ENCODE data around the gene HHIP.

HHIP gene

GRCh38 chr4:144658015-144658567, 12.1 kb downstream of the HHIP start:
- Histone ChIP-seq H3K27ac (ENCODE audit: low read length) (no peak overlapping the region), H3K4me3 (ENCODE audit: low read length) (no peak overlapping the region), H3K27me3 (ENCODE audit: control insufficient read depth, insufficient read depth, low read length) (no peaks in the 10 kb centered on the region), H3K4me1 (ENCODE audit: control insufficient read depth, insufficient read depth, low read length) (no peaks in the 10 kb centered on the region), H3K9me3 (ENCODE audit: control insufficient read depth, insufficient read depth, low read length) (no peaks in the 10 kb centered on the region), H3K36me3 (ENCODE audit: control insufficient read depth, insufficient read depth, low read length) (no peaks in the 10 kb centered on the region)
- WGBS (ENCODE audit: insufficient coverage, insufficient read length): 100% methylated on average over 1 of the region's 8 CpGs
- DNase-seq (ENCODE audit: low read depth, low spot score): no peak

GRCh38 chr4:144658903-144659302, 12.9 kb downstream of the HHIP start:
- Histone ChIP-seq H3K4me1 (ENCODE audit: control insufficient read depth, insufficient read depth, low read length) (no peaks in the 10 kb centered on the region), H3K27me3 (ENCODE audit: control insufficient read depth, insufficient read depth, low read length) (no peaks in the 10 kb centered on the region), H3K9me3 (ENCODE audit: control insufficient read depth, insufficient read depth, low read length) (no peaks in the 10 kb centered on the region), H3K4me3 (ENCODE audit: low read length) (no peak overlapping the region), H3K36me3 (ENCODE audit: control insufficient read depth, insufficient read depth, low read length) (no peaks in the 10 kb centered on the region), H3K27ac (ENCODE audit: low read length) (no peak overlapping the region)
- DNase-seq (ENCODE audit: low read depth, low spot score): no peak
- WGBS (ENCODE audit: insufficient coverage, insufficient read length): no CpG with 5 or more reads among the region's 1 CpG

- no peaks in the 10 kb centered on the region for H3K27me3 ChIP-seq (ENCODE audit: control insufficient read depth, insufficient read depth, low read length)
- no CpG with 5 or more reads among the region's 5 CpGs for WGBS (ENCODE audit: insufficient coverage, insufficient read length)
- no peaks in the 10 kb centered on the region for H3K4me1 ChIP-seq (ENCODE audit: control insufficient read depth, insufficient read depth, low read length)
- no peak overlapping the region for H3K27ac ChIP-seq (ENCODE audit: low read length)
- no peak for DNase-seq (ENCODE audit: low read depth, low spot score)
- H3K4me3 ChIP-seq (ENCODE audit: low read length): no peak overlapping the region
- H3K36me3 ChIP-seq (ENCODE audit: control insufficient read depth, insufficient read depth, low read length): no peaks in the 10 kb centered on the region
- no peaks in the 10 kb centered on the region for H3K9me3 ChIP-seq (ENCODE audit: control insufficient read depth, insufficient read depth, low read length)
These were observed 13.5 kb downstream of the HHIP start for GRCh38 chr4:144659447-144659846.

GRCh38 chr4:144663834-144664475, 18.0 kb downstream of the HHIP start:
- no CpG with 5 or more reads among the region's 7 CpGs for WGBS (ENCODE audit: insufficient coverage, insufficient read length)
- Histone ChIP-seq H3K36me3 (ENCODE audit: control insufficient read depth, insufficient read depth, low read length) (no peaks in the 10 kb centered on the region), H3K4me1 (ENCODE audit: control insufficient read depth, insufficient read depth, low read length) (no peaks in the 10 kb centered on the region), H3K27ac (ENCODE audit: low read length) (no peak overlapping the region), H3K4me3 (ENCODE audit: low read length) (no peak overlapping the region), H3K9me3 (ENCODE audit: control insufficient read depth, insufficient read depth, low read length) (no peaks in the 10 kb centered on the region), H3K27me3 (ENCODE audit: control insufficient read depth, insufficient read depth, low read length) (no peaks in the 10 kb centered on the region)
- DNase-seq (ENCODE audit: low read depth, low spot score): no peak

GRCh38 chr4:144666539-144667175, 20.7 kb downstream of the HHIP start:
- DNase-seq (ENCODE audit: low read depth, low spot score): no peak
- H3K36me3 ChIP-seq (ENCODE audit: control insufficient read depth, insufficient read depth, low read length): no peaks in the 10 kb centered on the region
- H3K4me1 ChIP-seq (ENCODE audit: control insufficient read depth, insufficient read depth, low read length): no peaks in the 10 kb centered on the region
- no peak overlapping the region for H3K27ac ChIP-seq (ENCODE audit: low read length)
- H3K27me3 ChIP-seq (ENCODE audit: control insufficient read depth, insufficient read depth, low read length): no peaks in the 10 kb centered on the region
- H3K9me3 ChIP-seq (ENCODE audit: control insufficient read depth, insufficient read depth, low read length): no peaks in the 10 kb centered on the region
- no CpG with 5 or more reads among the region's 2 CpGs for WGBS (ENCODE audit: insufficient coverage, insufficient read length)
- no peak overlapping the region for H3K4me3 ChIP-seq (ENCODE audit: low read length)

- Histone ChIP-seq H3K4me3 (ENCODE audit: low read length) (no peak overlapping the region), H3K27ac (ENCODE audit: low read length) (no peak overlapping the region), H3K27me3 (ENCODE audit: control insufficient read depth, insufficient read depth, low read length) (no peaks in the 10 kb centered on the region), H3K9me3 (ENCODE audit: control insufficient read depth, insufficient read depth, low read length) (no peaks in the 10 kb centered on the region), H3K4me1 (ENCODE audit: control insufficient read depth, insufficient read depth, low read length) (no peaks in the 10 kb centered on the region), H3K36me3 (ENCODE audit: control insufficient read depth, insufficient read depth, low read length) (no peaks in the 10 kb centered on the region)
- DNase-seq (ENCODE audit: low read depth, low spot score): no peak
- WGBS (ENCODE audit: insufficient coverage, insufficient read length): no CpG with 5 or more reads among the region's 2 CpGs
These were observed 21.5 kb downstream of the HHIP start for GRCh38 chr4:144667500-144667899.

GRCh38 chr4:144670776-144671175, 24.8 kb downstream of the HHIP start:
- Histone ChIP-seq H3K36me3 (ENCODE audit: control insufficient read depth, insufficient read depth, low read length) (no peaks in the 10 kb centered on the region), H3K4me1 (ENCODE audit: control insufficient read depth, insufficient read depth, low read length) (no peaks in the 10 kb centered on the region), H3K27ac (ENCODE audit: low read length) (no peak overlapping the region), H3K4me3 (ENCODE audit: low read length) (no peak overlapping the region), H3K9me3 (ENCODE audit: control insufficient read depth, insufficient read depth, low read length) (no peaks in the 10 kb centered on the region), H3K27me3 (ENCODE audit: control insufficient read depth, insufficient read depth, low read length) (no peaks in the 10 kb centered on the region)
- no peak for DNase-seq (ENCODE audit: low read depth, low spot score)
- WGBS (ENCODE audit: insufficient coverage, insufficient read length): no CpG with 5 or more reads among the region's 5 CpGs

- no peaks in the 10 kb centered on the region for H3K4me1 ChIP-seq (ENCODE audit: control insufficient read depth, insufficient read depth, low read length)
- no peaks in the 10 kb centered on the region for H3K9me3 ChIP-seq (ENCODE audit: control insufficient read depth, insufficient read depth, low read length)
- whole genome bisulfite sequencing (ENCODE audit: insufficient coverage, insufficient read length): no CpG with 5 or more reads among the region's 1 CpG
- no peak overlapping the region for H3K27ac ChIP-seq (ENCODE audit: low read length)
- no peaks in the 10 kb centered on the region for H3K27me3 ChIP-seq (ENCODE audit: control insufficient read depth, insufficient read depth, low read length)
- no peak for DNase-seq (ENCODE audit: low read depth, low spot score)
- no peaks in the 10 kb centered on the region for H3K36me3 ChIP-seq (ENCODE audit: control insufficient read depth, insufficient read depth, low read length)
- H3K4me3 ChIP-seq (ENCODE audit: low read length): no peak overlapping the region
These were observed 28.8 kb downstream of the HHIP start for GRCh38 chr4:144674711-144675110.

- Histone ChIP-seq H3K9me3 (ENCODE audit: control insufficient read depth, insufficient read depth, low read length) (no peaks in the 10 kb centered on the region), H3K27ac (ENCODE audit: low read length) (no peak overlapping the region), H3K27me3 (ENCODE audit: control insufficient read depth, insufficient read depth, low read length) (no peaks in the 10 kb centered on the region), H3K36me3 (ENCODE audit: control insufficient read depth, insufficient read depth, low read length) (no peaks in the 10 kb centered on the region), H3K4me3 (ENCODE audit: low read length) (no peak overlapping the region), H3K4me1 (ENCODE audit: control insufficient read depth, insufficient read depth, low read length) (no peaks in the 10 kb centered on the region; the same call in 1 of the 2 replicates)
- no CpG with 5 or more reads among the region's 3 CpGs for WGBS (ENCODE audit: insufficient coverage, insufficient read length)
- no peak for DNase-seq (ENCODE audit: low read depth, low spot score)
These were observed 35.9 kb downstream of the HHIP start for GRCh38 chr4:144681806-144682205.

- no peaks in the 10 kb centered on the region for H3K36me3 ChIP-seq (ENCODE audit: control insufficient read depth, insufficient read depth, low read length)
- no CpG with 5 or more reads among the region's 8 CpGs for WGBS (ENCODE audit: insufficient coverage, insufficient read length)
These were observed 37.6 kb downstream of the HHIP start for GRCh38 chr4:144683516-144683915.

More at GRCh38 chr4:144683516-144683915, 37.6 kb downstream of the HHIP start:
- DNase-seq (ENCODE audit: low read depth, low spot score): no peak
- no peaks in the 10 kb centered on the region for H3K9me3 ChIP-seq (ENCODE audit: control insufficient read depth, insufficient read depth, low read length)
- H3K27me3 ChIP-seq (ENCODE audit: control insufficient read depth, insufficient read depth, low read length): no peaks in the 10 kb centered on the region
- no peaks in the 10 kb centered on the region; the same call in 1 of the 2 replicates for H3K4me1 ChIP-seq (ENCODE audit: control insufficient read depth, insufficient read depth, low read length)
- H3K4me3 ChIP-seq (ENCODE audit: low read length): no peak overlapping the region
- no peak overlapping the region for H3K27ac ChIP-seq (ENCODE audit: low read length)

All from iPS DF 6.9 (cell line).